NT2/D1 (cell line): ENCODE data around the gene DCC.

Experiments used
- DNase-seq: peaks from one replicate; pipeline ENCODE4 v3.0.0-alpha.2; 2011; ENCODE audit warnings: low read depth, low spot score
- H3K27me3 ChIP-seq: 2 replicates; pipeline ENCODE4 v1.6.0; 2011; ENCODE audit warnings: mild to moderate bottlenecking; ENCODE audit not compliant: insufficient read length, insufficient read depth
- H3K36me3 ChIP-seq: 2 replicates; pipeline ENCODE4 v1.6.1; 2011; ENCODE audit warnings: mild to moderate bottlenecking, low read length, mixed read lengths; ENCODE audit not compliant: insufficient read depth, insufficient read length
- H3K4me1 ChIP-seq: 2 replicates; pipeline ENCODE4 v1.5.1; 2011; ENCODE audit not compliant: insufficient read depth, insufficient read length
- H3K4me3 ChIP-seq: 2 replicates; pipeline ENCODE4 v1.5.1; 2011; ENCODE audit warnings: low read depth; ENCODE audit not compliant: insufficient read length
- H3K9ac ChIP-seq: 2 replicates; pipeline ENCODE4 v1.6.0; 2011; ENCODE audit warnings: low read depth; ENCODE audit not compliant: insufficient read length
- H3K9me3 ChIP-seq: 2 replicates; pipeline ENCODE4 v1.5.1; 2011; ENCODE audit warnings: mild to moderate bottlenecking, low read length; ENCODE audit not compliant: insufficient read depth
- SUZ12 ChIP-seq: IDR thresholded peaks from 2 replicates; pipeline ENCODE4 v1.6.1; 2011; ENCODE audit not compliant: insufficient read length, insufficient read depth; ENCODE audit errors: extremely low read depth
- YY1 ChIP-seq: IDR thresholded peaks from 2 replicates; pipeline ENCODE4 v1.6.1; 2011; ENCODE audit not compliant: insufficient read length, insufficient read depth
- ZNF274 ChIP-seq: IDR thresholded peaks from 2 replicates; pipeline ENCODE4 v1.6.1; 2011; ENCODE audit warnings: mild to moderate bottlenecking, low read depth, low read length

Gene DCC

DNA sequence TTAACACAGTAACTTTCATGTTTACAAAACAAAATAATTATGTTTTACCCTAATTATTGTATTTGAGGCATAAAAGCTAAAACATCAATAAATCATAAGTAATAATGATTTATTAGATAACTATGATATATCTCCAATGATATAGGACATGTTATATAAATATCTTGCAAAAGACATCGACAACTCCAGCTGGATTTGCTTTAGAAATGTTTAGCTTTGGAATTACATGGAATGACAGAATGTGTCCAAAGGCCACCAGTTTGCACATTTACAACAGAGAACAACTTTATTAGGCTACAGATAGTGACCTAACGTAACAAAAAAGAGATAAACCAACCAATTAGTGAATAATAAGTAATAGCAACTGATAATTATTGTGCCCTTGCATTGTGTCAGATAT lies 475.7 kb downstream of the DCC start:
- Histone ChIP-seq H3K4me3 (no peak overlapping the region), H3K9ac (no peak overlapping the region), H3K9me3 (no peaks in the 10 kb centered on the region), H3K4me1 (no peaks in the 10 kb centered on the region), H3K36me3 (no peaks in the 10 kb centered on the region), H3K27me3 (no peaks in the 10 kb centered on the region)
- TF ChIP-seq YY1 (no peak), ZNF274 (no peak), SUZ12 (no peak)
- no peak for DNase-seq

DNA sequence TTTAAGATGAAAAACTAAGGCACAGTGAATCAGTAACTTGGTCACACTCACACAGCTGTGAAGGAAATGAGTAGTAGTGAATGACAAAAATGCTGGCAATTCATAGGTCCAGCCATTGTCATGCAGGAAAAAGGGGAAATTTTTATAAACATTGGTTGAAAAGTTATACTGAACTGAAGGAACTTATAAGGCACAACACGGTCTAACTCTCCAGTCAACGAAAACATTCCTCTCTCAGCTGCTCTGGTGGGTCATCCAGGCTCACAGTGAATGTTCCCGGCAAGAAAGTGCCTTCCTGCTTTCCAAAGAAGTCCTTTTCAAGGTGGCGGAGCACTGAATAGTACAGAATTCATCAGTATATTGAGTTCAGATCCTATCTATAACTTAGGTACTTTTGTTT lies 476.1 kb downstream of the DCC start:
- H3K36me3 ChIP-seq: no peaks in the 10 kb centered on the region
- H3K9ac ChIP-seq: no peak overlapping the region
- no peaks in the 10 kb centered on the region for H3K9me3 ChIP-seq
- no peak for DNase-seq
- no peaks in the 10 kb centered on the region for H3K27me3 ChIP-seq
- TF ChIP-seq ZNF274: no peak
- H3K4me3 ChIP-seq: no peak overlapping the region
- H3K4me1 ChIP-seq: no peaks in the 10 kb centered on the region

DNA sequence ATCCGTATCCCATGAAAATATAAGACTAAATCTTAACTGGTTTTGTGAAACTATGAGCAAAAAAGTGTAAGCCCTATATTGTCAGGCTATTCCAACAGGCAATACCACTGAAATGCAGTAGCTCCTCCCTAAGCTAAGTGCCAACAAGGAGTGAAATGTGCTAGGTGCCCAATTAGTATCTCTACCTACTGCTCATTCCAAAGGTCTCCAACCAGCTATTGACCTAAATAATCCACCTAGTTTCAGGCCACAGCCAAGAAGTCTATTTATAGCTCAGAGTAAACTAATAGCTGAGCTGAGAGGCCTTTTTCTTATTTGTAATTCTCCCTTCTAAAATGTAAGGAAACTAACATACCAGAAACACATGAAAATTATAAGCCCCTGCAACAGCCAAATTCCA lies 482.2 kb downstream of the DCC start:
- TF ChIP-seq YY1: no peak
- no peak for TF ChIP-seq SUZ12
- no peak for TF ChIP-seq ZNF274
- H3K4me3 ChIP-seq: no peak overlapping the region
- no peaks in the 10 kb centered on the region for H3K9me3 ChIP-seq
- no peaks in the 10 kb centered on the region for H3K4me1 ChIP-seq
- no peak for DNase-seq
- H3K9ac ChIP-seq: no peak overlapping the region
- no peaks in the 10 kb centered on the region for H3K27me3 ChIP-seq
- H3K36me3 ChIP-seq: no peaks in the 10 kb centered on the region

DNA sequence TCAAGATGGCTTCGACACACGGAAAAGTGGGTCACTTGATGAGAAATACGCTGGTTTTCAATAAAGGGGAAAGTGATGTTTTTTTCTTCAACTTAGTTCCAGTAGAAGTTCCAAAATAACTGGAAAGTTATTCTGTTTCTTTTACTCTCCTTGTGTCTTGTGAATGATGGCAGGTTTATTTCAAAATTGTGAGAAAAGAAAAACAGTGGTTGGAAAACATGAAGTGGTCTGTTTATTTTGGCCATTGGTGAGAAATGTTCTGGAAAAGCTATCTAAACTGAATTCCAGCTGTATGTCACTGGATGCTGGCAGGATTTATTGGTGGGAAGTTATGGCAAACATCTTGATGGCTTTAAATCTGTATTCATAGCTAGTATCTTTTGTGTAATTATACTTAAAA lies 484.1 kb downstream of the DCC start:
- TF ChIP-seq YY1 (no peak), SUZ12 (no peak), ZNF274 (no peak)
- Histone ChIP-seq H3K4me1 (no peaks in the 10 kb centered on the region), H3K4me3 (no peak overlapping the region), H3K36me3 (no peaks in the 10 kb centered on the region), H3K9ac (no peak overlapping the region), H3K27me3 (no peaks in the 10 kb centered on the region), H3K9me3 (no peaks in the 10 kb centered on the region)
- DNase-seq: no peak

DNA sequence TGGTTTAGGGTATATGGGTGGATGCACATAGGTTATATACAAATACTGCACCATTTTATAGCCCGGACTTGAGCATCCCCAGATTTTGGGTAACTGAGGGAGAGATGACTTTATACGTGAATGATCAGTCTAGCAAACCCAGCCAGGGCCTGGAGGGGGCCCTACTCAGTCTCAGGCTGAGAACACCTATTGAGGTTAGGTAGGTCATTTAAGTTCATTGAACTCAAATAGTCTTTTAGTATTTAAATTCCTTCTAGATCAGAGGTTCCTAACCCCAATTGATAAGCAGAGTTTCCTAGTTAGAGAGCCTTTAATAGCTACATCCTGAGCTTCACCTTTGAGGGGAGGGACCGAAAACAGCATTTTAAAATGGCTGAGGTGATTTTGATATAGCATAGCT lies 487.0 kb downstream of the DCC start:
- no peak for TF ChIP-seq ZNF274
- TF ChIP-seq YY1: no peak
- TF ChIP-seq SUZ12: no peak

DNA sequence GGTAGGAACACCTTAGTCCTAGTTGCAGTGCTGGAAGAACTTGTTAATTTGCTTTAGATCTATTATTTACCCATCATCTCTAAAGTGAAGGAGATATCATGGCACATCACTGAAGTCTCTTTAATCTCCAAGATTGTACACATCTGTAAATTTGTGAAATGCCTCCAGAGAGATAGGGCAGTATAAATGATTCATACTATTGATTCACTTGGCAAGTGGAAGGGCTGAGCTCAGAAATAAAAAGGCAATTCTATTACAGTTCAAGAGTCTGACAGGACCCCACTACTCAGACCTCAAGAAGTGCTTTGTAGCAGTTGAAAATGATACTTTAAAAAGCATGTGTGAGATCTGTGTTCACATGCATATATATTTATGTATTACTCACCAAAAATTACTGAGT lies 489.3 kb downstream of the DCC start:
- no peaks in the 10 kb centered on the region for H3K9me3 ChIP-seq
- no peak for TF ChIP-seq YY1
- TF ChIP-seq ZNF274: no peak
- TF ChIP-seq SUZ12: no peak
- DNase-seq: no peak
- H3K4me1 ChIP-seq: no peaks in the 10 kb centered on the region
- no peaks in the 10 kb centered on the region for H3K36me3 ChIP-seq
- H3K27me3 ChIP-seq: no peaks in the 10 kb centered on the region
- no peak overlapping the region for H3K4me3 ChIP-seq
- no peak overlapping the region for H3K9ac ChIP-seq

More for the DNA sequence above, 487.0 kb downstream of the DCC start:
- no peak for DNase-seq
- Histone ChIP-seq H3K4me1 (no peaks in the 10 kb centered on the region), H3K36me3 (no peaks in the 10 kb centered on the region), H3K27me3 (no peaks in the 10 kb centered on the region), H3K9ac (no peak overlapping the region), H3K9me3 (no peaks in the 10 kb centered on the region), H3K4me3 (no peak overlapping the region)

DNA sequence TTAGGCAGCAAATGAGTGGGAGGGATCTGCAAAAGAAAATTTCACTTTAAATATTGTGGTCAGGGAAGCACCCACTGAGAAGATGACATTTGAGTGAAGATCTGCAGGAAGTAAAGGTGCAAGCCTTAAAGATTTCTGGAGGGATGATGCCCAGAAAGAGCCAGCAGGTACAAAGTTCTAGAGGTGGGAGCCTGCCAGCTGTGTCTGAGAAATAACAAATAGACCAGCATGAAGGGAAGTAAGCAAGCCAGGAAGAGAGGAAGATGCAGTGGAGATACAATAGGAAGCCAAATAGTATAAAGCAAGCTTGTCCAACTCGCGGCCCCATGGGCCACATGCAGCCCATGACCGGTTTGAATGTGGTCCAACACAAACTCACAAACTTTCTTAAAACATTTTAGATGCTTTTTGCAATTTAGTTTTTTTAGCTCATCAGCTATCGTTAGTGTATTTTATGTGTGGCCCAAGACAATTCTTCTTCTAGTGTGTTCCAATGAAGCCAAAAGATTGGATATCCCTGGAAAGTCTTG lies 489.9 kb downstream of the DCC start:
- no peaks in the 10 kb centered on the region for H3K36me3 ChIP-seq
- no peaks in the 10 kb centered on the region for H3K4me1 ChIP-seq
- no peak for DNase-seq
- H3K27me3 ChIP-seq: no peaks in the 10 kb centered on the region
- H3K4me3 ChIP-seq: no peak overlapping the region
- no peaks in the 10 kb centered on the region for H3K9me3 ChIP-seq
- H3K9ac ChIP-seq: no peak overlapping the region
- no peak for TF ChIP-seq YY1
- no peak for TF ChIP-seq SUZ12
- no peak for TF ChIP-seq ZNF274

DNA sequence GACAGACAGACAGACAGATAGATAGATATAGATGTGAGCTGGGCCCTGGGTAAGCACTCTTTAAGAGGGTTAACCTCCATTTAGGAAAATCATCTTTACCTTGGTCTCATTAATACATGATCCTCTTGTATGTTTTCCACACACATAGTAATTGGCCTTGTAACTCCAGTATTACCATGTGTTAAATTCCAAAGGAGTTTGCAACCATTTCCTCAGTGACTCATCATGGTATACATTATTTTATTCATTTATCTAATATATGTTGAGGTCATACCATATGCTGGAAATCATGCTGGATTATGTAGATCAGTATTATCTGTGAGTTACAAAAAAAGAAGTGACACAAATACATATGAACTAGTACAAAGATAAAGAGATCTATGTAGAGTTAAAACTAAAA lies 504.3 kb downstream of the DCC start:
- Histone ChIP-seq H3K4me3 (no peak overlapping the region), H3K4me1 (no peaks in the 10 kb centered on the region), H3K36me3 (no peaks in the 10 kb centered on the region), H3K27me3 (no peaks in the 10 kb centered on the region), H3K9me3 (no peaks in the 10 kb centered on the region), H3K9ac (no peak overlapping the region)
- DNase-seq: no peak
- TF ChIP-seq YY1 (no peak), SUZ12 (no peak), ZNF274 (no peak)
